GM10266 (cell line): ENCODE measurements around the gene C2orf92.

ENCODE experiments used
- DNase-seq: peaks from one replicate; pipeline ENCODE4 v3.0.0; 2012; ENCODE audit errors: extremely low spot score
- TF ChIP-seq, protein P1 (sequence below): IDR thresholded peaks from 2 replicates; pipeline ENCODE4 v1.5.1; 2012; ENCODE audit warnings: mild to moderate bottlenecking, low read depth; ENCODE audit not compliant: control insufficient read depth, insufficient read depth; ENCODE audit errors: missing control alignments

C2orf92 gene

DNA sequence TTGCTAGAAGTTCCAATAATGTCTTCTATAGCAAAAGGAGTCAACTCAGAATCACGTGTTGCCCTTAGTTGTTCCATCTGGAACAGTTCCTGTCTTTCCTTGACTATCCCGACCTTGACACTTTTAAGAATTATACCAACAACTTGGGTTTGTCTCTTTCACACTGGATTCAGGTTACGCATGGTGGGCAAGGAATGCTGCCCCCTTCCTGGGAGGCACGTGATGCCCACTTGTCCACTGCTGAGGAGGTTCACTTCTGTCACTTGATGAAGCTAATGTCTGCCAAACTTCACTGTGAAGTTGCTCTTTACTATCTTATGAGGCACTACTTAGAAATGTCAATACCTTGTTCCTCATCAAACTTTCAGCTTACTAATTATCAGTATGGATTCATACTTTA, 18.4 kb upstream of the C2orf92 start:
- DNase-seq: peak; percentile 3
- TF ChIP-seq, protein P1, sequence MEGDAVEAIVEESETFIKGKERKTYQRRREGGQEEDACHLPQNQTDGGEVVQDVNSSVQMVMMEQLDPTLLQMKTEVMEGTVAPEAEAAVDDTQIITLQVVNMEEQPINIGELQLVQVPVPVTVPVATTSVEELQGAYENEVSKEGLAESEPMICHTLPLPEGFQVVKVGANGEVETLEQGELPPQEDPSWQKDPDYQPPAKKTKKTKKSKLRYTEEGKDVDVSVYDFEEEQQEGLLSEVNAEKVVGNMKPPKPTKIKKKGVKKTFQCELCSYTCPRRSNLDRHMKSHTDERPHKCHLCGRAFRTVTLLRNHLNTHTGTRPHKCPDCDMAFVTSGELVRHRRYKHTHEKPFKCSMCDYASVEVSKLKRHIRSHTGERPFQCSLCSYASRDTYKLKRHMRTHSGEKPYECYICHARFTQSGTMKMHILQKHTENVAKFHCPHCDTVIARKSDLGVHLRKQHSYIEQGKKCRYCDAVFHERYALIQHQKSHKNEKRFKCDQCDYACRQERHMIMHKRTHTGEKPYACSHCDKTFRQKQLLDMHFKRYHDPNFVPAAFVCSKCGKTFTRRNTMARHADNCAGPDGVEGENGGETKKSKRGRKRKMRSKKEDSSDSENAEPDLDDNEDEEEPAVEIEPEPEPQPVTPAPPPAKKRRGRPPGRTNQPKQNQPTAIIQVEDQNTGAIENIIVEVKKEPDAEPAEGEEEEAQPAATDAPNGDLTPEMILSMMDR: no peak

DNA sequence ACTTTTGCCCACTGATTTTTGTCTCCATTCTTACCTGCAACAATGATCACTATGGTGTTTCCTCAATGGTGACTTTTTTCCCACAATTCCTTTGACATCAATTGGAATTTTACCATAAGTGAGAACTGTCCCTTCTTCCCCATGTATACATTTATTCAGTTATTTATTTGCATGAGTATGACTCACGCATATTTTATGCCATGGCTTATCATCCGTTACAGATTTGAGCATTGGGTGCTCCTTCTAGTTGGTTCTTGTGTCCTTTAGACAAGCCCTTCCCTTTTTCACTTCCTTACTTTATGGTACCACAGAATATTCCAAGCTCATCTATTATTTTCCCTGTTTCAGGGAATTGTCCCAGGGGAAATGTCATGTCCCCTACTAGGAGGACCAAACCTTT, 16.0 kb upstream of the C2orf92 start:
- no peak for DNase-seq
- TF ChIP-seq, protein P1: no peak

DNA sequence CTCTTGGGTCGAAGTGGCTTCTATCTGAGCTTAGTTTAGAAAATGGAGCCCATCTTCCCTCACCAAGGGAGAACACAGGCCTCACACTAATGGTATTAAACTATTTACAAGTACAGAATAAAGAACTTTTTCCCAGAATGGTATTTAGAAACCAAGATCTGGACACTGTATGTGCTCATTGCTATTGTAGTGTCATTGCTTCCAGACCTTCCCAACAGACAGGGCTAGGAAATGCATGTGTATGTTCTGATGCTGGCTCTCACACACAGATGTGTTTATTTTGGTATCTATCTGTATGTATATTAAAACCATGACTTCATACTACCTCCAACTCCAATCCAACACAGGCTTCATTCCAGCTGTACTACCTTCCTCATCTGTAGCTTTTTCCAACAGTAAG, 15.6 kb upstream of the C2orf92 start:
- TF ChIP-seq, protein P1: no peak
- peak; percentile 1 for DNase-seq

DNA sequence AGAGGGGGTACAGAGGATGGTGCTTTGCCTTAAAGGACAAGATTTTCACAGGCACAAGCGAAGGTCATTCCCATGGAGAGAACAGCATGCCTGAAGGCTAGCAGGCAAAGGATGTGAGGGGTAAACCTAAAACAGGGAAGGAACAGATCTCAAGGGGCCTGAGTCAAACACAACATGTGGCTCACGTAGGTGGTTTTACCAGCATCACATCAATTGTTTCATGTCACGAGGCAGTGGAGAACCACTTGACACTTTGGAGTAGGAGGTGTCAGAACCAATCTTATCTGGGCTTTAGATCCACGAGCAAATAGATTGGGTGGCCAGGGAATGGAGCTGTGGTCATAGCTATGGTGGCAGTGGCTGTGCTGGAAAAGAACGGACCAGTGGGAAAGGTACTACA, 15.2 kb upstream of the C2orf92 start:
- TF ChIP-seq, protein P1: no peak
- no peak for DNase-seq

DNA sequence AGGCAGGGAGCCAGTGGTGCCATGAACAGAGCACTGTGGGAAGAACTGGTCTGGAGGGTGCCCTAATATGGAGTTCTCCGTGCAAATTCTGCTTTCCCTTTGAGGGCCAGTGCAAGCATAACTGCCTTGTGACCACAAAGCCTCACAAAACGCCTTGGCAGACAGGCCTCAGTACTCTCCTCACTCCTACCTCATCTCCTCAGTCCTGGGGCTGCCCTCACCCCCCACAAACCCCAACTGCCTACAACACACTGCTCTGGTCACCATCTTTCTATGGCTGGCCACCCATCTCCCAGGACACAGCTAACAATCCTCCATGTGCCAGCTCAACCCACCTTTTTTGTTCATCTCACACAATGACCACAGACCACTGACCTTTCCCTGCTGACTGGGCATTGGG, 14.7 kb upstream of the C2orf92 start:
- DNase-seq: peak; percentile 2
- TF ChIP-seq, protein P1: no peak

DNA sequence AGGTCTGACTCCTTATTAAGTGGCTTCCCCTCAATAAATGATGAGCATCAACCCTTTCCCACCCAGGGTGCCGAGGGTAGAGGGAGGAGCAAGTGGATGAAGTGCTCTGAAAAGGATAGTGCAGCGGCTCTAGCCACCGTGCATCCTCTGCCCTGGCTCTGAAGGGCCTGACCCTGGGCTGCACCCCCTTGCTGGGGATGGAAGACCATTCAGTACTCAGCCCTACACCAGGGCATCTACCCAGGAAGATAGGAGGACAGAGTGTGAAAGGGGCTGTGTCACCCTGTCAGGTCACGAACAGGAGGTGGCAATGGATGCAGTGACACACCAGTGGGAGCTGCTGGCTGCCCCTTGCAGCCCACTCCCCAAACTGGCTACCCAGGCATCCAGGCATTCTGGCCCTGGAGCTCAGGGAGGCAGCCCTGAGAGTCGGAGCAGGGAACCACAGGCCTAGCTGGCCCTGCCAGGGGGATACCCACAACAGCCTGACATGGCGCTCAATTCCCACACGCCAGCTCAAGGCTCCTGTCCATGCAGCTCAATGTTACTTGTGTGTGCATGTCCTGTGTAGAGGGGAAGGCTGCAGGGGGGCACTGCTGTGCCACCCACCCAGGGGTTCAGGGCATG, 13.3 kb upstream of the C2orf92 start:
- TF ChIP-seq, protein P1: no peak
- DNase-seq: peak; percentile 5

DNA sequence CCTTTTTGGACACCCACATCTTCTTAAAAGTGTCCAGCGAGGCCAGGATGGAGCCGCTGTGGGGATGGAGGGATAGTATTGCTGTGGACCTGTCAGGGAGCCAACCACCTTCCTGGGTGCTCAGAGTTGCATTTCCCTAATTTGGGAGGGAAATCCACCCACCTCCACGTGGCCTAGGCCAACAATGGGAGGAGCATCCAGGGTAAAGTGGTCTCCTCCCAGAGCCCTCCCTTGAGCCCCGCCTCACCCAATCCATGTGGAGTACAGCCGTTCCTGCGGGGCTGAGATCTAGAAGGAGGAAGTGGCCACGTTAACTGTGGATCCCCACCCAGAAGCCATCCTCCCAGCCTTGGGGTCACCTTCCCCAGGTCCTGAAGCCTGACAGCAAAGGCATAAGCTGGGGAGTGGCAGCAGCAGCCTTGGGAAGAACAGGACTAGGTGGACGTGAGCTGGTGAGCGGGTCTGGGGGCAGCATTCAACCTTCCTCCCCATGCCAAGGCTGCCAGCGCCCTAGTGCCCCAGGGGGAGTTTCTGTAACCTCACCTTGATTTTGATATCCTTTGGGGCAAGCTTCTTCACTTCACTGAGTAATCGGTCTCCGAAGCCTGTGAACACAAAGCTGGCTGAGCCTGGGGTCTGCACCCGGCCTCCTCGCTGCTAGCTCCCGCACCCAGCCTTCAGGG, 12.5 kb upstream of the C2orf92 start:
- TF ChIP-seq, protein P1: no peak
- peak; percentile 4 for DNase-seq
